Measurements from ENCODE around the gene RDH13. TPM values are rescaled to one million over a fixed set of nuclear protein-coding genes. Genes with fewer than 3 reads are reported as not detected.
"Not testable (repeated sequence)": the region's sequence is repeated elsewhere in the genome, so short reads cannot be mapped to it uniquely, and the experiment has no call there.

Gene RDH13
- polyA plus RNA-seq, 3 donors = 16.9 to 21.0 (median 17.0) TPM

GRCh38 chr19:55048446-55048845, 14.5 kb downstream of the RDH13 start:
- DNase-seq (ENCODE audit: low read depth in 3 of 3, low spot score in 2 of 3) = no peak

GRCh38 chr19:55047951-55048350, 15.0 kb downstream of the RDH13 start:
- no peak for DNase-seq (ENCODE audit: low read depth in 3 of 3, low spot score in 2 of 3)

- DNase-seq (ENCODE audit: low read depth in 3 of 3, low spot score in 2 of 3) = no peak
Observed at GRCh38 chr19:55046975-55047622, 15.8 kb downstream of the RDH13 start.

- no peak for DNase-seq (ENCODE audit: low read depth in 3 of 3, low spot score in 2 of 3)
Observed at GRCh38 chr19:55044771-55045716, 17.9 kb downstream of the RDH13 start.

- DNase-seq (ENCODE audit: low read depth in 3 of 3, low spot score in 2 of 3) = no peak
Observed at GRCh38 chr19:55044286-55044685, 18.7 kb downstream of the RDH13 start.

GRCh38 chr19:55042688-55043087, 20.3 kb downstream of the RDH13 start:
- DNase-seq (ENCODE audit: low read depth in 3 of 3, low spot score in 2 of 3) = no peak

GRCh38 chr19:55042344-55042678, 20.6 kb downstream of the RDH13 start:
- no peak for DNase-seq (ENCODE audit: low read depth in 3 of 3, low spot score in 2 of 3)

- DNase-seq (ENCODE audit: low read depth in 3 of 3, low spot score in 2 of 3) = no peak
Observed at GRCh38 chr19:55041627-55042343, 21.2 kb downstream of the RDH13 start.

- DNase-seq (ENCODE audit: low read depth in 3 of 3, low spot score in 2 of 3) = no peak
Observed at GRCh38 chr19:55041244-55041626, 21.7 kb downstream of the RDH13 start.

- not testable (repeated sequence) for DNase-seq (ENCODE audit: low read depth in 3 of 3, low spot score in 2 of 3)
Observed at GRCh38 chr19:55040654-55041053, 22.3 kb downstream of the RDH13 start.

- DNase-seq (ENCODE audit: low read depth in 3 of 3, low spot score in 2 of 3) = not testable (repeated sequence)
Observed at GRCh38 chr19:55037603-55038002, 25.3 kb downstream of the RDH13 start.

- DNase-seq (ENCODE audit: low read depth in 3 of 3, low spot score in 2 of 3) = no peak
Observed at GRCh38 chr19:55036058-55036457, 26.9 kb downstream of the RDH13 start.

GRCh38 chr19:55034751-55035150, 28.2 kb downstream of the RDH13 start:
- DNase-seq (ENCODE audit: low read depth in 3 of 3, low spot score in 2 of 3) = no peak

GRCh38 chr19:55032976-55033643, 29.8 kb downstream of the RDH13 start:
- DNase-seq (ENCODE audit: low read depth in 3 of 3, low spot score in 2 of 3) = not testable (repeated sequence)

GRCh38 chr19:55032170-55032800, 30.7 kb downstream of the RDH13 start:
- DNase-seq (ENCODE audit: low read depth in 3 of 3, low spot score in 2 of 3) = no peak

- DNase-seq (ENCODE audit: low read depth in 3 of 3, low spot score in 2 of 3) = no peak
Observed at GRCh38 chr19:55031178-55031577, 31.8 kb downstream of the RDH13 start.

GRCh38 chr19:55028757-55029156, 34.2 kb downstream of the RDH13 start:
- DNase-seq (ENCODE audit: low read depth in 3 of 3, low spot score in 2 of 3) = no peak

- no peak for DNase-seq (ENCODE audit: low read depth in 3 of 3, low spot score in 2 of 3)
Observed at GRCh38 chr19:55027472-55028337, 35.2 kb downstream of the RDH13 start.

GRCh38 chr19:55027140-55027471, 35.8 kb downstream of the RDH13 start:
- DNase-seq (ENCODE audit: low read depth in 3 of 3, low spot score in 2 of 3) = not testable (repeated sequence)

GRCh38 chr19:55024111-55024510, 38.8 kb downstream of the RDH13 start:
- DNase-seq (ENCODE audit: low read depth in 3 of 3, low spot score in 2 of 3) = no peak

All from right renal cortex interstitium (tissue), 3 donors.